Activated CD4-positive, alpha-beta T cell treated with anti-CD3 and anti-CD28 coated beads, Interleukin-2, amount 50 U/mL, for 4 hours (primary cell): Measurements from ENCODE around the gene MIGA1.
"Not testable (repeated sequence)": the region's sequence is repeated elsewhere in the genome, so short reads cannot be mapped to it uniquely, and the experiment has no call there.

Experiments used
- DNase-seq, 2 experiments: peaks; one replicate each; pipeline ENCODE4 v3.0.0-alpha.2; 2020

The MIGA1 gene

DNA sequence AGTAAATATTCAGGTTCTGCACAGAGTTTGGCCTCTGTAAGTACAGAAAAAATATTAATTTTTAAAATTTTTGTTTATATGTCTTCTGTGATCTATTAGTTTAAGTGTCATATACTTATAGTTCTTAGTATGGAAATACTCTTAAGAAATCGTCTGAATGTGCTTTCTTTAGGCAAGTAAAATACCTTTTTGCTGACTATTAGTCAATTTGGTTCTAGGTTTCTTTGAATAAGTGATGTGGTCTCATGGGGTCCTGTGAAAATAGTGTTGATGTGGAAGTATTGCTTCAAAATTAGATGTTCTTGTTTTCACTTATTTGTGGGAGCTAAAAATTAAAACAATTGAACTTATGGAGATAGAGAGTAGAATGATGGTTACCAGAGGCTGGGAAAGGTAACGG is 23.9 kb downstream of the MIGA1 start:
- no peak for DNase-seq

GRCh38 chr1:77809787-77810462 is 30.5 kb downstream of the MIGA1 start:
- not testable (repeated sequence) for DNase-seq

GRCh38 chr1:77811589-77811988 is 32.1 kb downstream of the MIGA1 start:
- not testable (repeated sequence) for DNase-seq

DNA sequence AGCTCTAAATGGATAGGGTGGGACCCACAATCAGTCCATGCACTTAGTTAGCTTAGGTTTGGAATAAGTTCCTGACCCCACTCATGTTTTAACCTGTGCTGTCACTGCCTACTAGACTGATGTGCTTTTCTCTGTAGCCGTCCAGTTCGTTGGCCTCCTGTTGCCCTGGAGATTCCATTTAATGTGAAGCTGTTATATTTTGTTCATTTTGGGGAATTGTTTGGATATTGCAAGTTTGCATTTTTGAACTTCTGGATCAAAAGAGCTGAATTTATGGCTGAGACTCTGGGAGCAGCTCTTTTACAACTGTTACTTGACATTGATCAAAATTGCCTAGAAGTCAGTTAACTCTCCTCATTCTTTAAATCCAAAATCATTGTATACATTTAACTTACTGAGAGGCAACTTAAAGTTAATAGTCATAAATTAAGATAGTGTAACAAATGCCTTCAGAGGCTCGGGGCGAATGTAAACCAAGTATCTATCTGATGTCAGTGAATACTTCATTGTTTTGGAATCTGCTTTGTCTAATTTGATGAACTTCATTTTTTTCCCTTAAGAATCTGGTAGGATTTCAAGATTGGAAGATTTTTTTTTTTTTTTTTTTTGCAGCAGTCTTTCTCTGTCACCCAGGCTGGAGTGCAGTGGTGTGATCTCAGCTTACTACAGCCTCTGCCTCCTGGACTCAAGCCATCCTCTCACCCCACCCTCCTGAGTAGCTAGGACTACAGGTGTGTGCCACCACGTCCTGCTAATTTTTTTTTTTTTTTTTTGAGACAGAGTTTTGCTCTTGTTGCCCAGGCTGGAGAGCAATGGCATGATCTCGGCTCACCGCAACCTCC is 38.1 kb downstream of the MIGA1 start:
- no peak for DNase-seq

GRCh38 chr1:77820121-77820520 is 40.7 kb downstream of the MIGA1 start:
- DNase-seq: no peak

- no peak for DNase-seq
Observed at GRCh38 chr1:77824079-77824478, 44.6 kb downstream of the MIGA1 start.

DNA sequence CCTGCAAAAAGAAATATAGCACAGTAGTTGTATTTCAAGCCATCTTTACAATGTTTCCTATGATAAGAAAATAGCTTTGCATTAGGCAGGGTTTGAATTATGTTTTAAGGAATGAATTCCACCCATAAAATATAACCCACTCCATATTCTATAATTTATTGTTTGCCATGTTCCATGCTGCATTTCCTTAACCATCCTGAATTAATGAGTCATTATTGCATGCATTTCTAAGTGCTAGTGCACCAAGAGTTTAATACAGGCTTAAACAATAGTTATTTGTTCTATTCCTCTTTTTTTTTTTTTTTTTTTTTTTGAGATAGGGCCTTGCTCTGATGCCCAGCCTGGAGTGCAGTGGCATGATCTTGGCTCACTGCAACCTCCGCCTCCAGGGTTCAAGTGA is 45.2 kb downstream of the MIGA1 start:
- DNase-seq: no peak

GRCh38 chr1:77825131-77825709 is 45.8 kb downstream of the MIGA1 start:
- no peak for DNase-seq

GRCh38 chr1:77826851-77827250 is 47.4 kb downstream of the MIGA1 start:
- not testable (repeated sequence) for DNase-seq

DNA sequence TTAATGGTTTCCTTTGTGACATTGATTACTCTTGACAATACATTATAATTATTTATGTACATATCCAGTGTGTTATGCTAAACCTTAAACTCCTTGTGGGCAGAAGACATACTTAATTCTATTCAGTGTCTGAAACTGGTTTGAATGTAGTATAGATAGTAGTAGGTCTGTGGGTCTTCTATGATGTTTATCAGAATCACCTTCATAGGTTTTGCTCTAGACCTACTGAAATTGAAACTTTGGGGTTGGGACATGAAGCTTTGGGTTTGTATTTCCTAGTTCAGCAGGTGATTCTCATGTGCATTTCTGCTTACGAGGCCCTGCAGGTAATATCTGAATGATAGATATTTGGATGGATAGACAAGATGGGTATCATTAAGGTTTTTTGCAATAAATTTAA is 48.6 kb downstream of the MIGA1 start:
- DNase-seq: no peak

- DNase-seq: no peak
Observed at GRCh38 chr1:77829851-77830250, 50.4 kb downstream of the MIGA1 start.

DNA sequence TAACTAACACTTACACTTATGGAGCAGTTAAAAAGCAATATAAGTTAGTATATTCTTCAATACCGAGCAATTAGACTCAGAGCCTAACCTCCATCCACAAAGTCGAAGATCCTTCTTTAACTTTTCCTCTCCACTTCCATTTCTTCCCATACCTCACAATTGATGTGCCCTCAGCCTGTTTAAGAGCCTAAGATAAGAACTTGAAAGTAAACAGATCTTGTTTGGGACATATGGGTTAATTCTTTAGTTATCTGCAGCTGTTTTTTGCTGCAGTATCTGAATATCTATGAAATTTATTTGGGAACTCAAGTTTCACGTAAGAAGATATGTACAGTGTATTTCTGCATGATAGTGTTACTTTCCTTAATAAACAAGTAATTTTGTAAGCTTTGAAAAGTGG is 51.5 kb downstream of the MIGA1 start:
- DNase-seq: no peak

DNA sequence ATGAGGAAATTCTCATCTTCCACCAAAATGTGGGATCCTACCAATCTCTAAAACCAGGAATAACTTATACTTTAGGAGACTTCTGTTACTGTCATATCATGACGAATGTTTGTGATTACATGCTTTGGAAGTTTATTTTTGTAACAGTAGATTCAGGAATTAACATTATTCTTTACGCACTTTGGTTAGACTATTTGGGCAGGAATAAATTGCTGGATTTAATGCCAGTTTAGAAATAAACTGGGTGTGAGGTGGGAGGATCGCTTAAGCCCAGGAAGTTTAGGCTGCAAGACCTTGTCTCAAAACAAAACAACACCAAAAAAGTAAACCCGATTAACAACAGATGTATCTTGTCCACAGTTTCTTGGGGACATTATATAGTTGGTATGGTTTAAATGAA is 52.1 kb downstream of the MIGA1 start:
- DNase-seq: no peak

DNA sequence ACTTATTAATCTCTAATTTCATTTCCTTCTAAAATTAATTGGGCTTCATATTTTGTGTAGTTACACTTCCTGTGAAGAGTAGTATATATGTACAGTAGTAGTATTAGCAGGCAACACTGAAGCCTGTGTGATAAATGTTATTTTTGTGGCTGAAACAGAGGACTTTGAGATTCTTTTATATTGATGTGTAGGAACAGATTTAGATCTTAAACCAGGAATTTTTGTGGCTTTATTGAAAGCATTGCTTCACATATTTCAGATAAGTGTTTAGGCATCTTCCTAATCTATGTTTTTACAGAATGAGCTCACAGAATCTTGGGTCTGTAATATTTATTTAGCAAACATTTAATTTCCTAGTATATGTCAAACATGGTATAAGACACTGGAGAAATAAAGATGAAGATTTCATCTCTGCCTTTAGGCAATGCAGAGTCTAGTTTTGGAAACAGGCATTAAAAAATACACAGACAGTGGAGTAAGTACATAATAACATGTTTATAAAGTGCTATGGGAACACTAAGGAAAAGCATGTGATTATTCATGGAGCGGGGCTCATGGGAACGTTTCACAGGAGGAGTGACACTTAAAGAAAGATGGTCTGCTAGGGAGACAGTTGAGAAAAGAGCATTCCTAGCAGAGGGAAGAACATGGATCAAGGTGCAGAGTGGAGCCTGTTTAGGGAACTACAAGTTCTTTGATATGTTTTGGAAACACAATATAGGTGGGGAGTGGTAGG is 52.7 kb downstream of the MIGA1 start:
- no peak for DNase-seq

DNA sequence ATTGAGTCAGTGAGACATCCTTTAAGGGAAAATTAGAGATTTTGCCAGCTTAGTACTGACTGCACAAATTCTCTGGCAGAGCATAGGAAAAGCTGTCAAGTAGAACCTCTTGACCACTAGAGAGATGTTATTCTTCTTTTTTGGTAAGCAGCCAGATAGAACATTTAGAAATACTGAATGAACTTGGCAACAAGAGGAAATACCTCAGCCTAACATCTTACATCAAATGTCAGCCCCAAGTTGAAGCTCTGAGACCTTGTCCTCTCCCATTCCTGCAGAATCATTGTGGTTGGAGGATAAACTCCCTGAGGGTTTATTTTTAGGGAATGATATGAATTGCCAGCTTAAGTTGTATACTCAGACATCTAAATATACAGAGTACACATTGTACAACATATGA is 53.5 kb downstream of the MIGA1 start:
- DNase-seq: no peak

- DNase-seq: no peak
Observed at GRCh38 chr1:77833521-77834100, 54.2 kb downstream of the MIGA1 start.

DNA sequence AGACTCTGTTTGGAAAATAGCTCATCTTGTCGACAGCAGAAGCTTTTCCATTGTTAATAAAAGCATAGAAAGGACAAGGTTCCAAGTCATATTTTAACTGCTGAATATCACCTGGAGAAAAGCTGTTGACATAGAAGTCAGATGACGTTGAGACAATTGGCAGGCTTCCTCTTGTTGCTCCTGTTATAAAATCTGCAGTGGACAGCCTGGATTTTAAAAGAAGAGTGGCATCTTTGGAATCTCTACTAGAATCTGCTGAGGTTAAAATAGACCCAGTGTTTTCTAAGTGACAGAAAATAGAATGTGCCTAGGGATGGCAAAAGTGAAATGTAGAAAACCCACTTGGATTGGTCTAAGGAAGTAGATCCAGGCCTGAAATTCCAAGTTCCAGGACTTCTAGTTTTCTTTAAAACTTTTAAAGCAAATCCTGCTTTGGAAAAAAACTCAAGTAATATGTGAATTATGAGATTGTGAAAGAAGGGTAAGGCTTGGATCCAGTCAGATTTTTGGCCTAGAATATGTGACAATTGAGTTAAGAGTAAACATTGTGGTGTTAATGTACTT is 55.4 kb downstream of the MIGA1 start:
- DNase-seq: no peak

- DNase-seq: no peak
Observed at GRCh38 chr1:77841574-77841973, 62.1 kb downstream of the MIGA1 start.

GRCh38 chr1:77845951-77846350 is 66.5 kb downstream of the MIGA1 start:
- DNase-seq: no peak

- no peak for DNase-seq
Observed at GRCh38 chr1:77846966-77847365, 67.5 kb downstream of the MIGA1 start.

DNA sequence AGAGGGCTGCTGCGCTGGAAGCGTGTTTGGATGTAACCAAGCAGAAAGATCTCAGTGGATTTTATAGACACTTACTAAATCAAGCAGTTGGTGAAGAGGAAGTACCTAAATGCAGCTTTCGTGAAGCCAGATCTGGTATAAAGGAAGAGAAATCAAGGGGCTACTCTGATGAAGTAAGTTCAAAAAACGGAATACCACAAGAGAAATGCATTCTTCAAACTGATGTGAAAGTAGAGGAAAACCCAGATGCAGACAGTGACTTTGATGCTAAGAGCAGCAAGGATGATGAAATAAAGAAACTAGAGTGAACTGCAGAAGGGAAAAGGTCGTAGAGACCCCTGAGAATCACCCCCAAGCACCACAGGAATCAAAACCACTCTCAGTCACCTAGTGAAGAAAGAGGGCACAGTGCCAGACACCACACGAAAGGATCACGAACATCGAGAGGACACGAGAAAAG is 68.2 kb downstream of the MIGA1 start:
- DNase-seq: no peak

DNA sequence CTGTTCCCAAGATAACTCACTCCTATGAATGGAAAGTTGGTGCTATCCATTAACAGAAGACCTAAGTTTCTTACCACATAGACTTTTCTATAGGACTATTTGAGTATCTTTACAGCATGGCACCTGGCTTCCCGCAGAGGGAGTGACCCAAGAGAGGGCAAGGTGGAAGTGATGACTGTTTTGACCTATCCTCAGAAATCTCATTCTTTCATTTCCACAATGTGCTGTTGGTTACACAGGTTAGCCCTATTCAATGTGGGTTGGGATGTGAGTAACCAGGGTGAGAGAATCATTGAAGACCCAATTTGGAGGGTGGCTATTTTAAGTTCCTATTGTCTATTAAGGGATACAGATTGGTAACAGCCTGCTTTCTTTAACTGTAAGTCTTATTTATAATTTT is 70.6 kb downstream of the MIGA1 start:
- no peak for DNase-seq

- DNase-seq: no peak
Observed at GRCh38 chr1:77857552-77857951, 78.1 kb downstream of the MIGA1 start.
